Calu3 (cell line): ENCODE measurements around the gene SHROOM3. TPM values are rescaled to one million over a fixed set of nuclear protein-coding genes. Genes with fewer than 3 reads are reported as not detected.

Experiments used
- BruUV-seq: library from RNA; stranded (reverse); fragments of 400-500 nt; replicated peaks from 2 replicates; lab custom pipeline; 2021; lab: Mats Ljungman, UMichigan
- CTCF ChIA-PET: fragments of 300-600 bp; sonication (Branson Sonifier 250); formaldehyde crosslinking; loops from one replicate; lab custom pipeline; 2022; ENCODE audit warnings: antibody characterized with exemption; lab: Charles Lee
- DNase-seq: peaks from one replicate; pipeline ENCODE4 v3.0.0; 2022
- H3K27ac Mint-ChIP-seq: one replicate; pipeline ENCODE4 v1.8.0; 2022; ENCODE audit warnings: mixed read lengths; ENCODE audit not compliant: unreplicated experiment
- H3K27me3 Mint-ChIP-seq: one replicate; pipeline ENCODE4 v1.8.0; 2022; ENCODE audit warnings: mixed read lengths; ENCODE audit not compliant: unreplicated experiment
- H3K36me3 Mint-ChIP-seq: one replicate; pipeline ENCODE4 v1.8.0; 2022; ENCODE audit warnings: mild to moderate bottlenecking, moderate library complexity, mixed read lengths; ENCODE audit not compliant: insufficient read depth, unreplicated experiment
- H3K4me1 Mint-ChIP-seq: one replicate; pipeline ENCODE4 v1.8.0; 2022; ENCODE audit warnings: mild to moderate bottlenecking, low read depth, mixed read lengths; ENCODE audit not compliant: unreplicated experiment
- H3K4me3 Mint-ChIP-seq: one replicate; pipeline ENCODE4 v1.8.0; 2022; ENCODE audit warnings: mild to moderate bottlenecking, low read depth, moderate library complexity, mixed read lengths; ENCODE audit not compliant: unreplicated experiment
- H3K9me3 Mint-ChIP-seq: one replicate; pipeline ENCODE4 v1.8.0; 2022; ENCODE audit warnings: low read depth, mixed read lengths; ENCODE audit not compliant: unreplicated experiment
- CTCF ChIP-seq: fragments of 200-600 bp; IDR thresholded peaks from one replicate; pipeline ENCODE4 v1.8.0; 2022; ENCODE audit warnings: antibody characterized with exemption; ENCODE audit not compliant: unreplicated experiment
- intact Hi-C: fragments of 100-400 bp; cut with micrococcal nuclease; formaldehyde crosslinking; loops from one replicate; pipeline ENCODE4 v1.10.0; 2022; ENCODE audit not compliant: unreplicated experiment
- total RNA-seq: library from RNA; stranded (reverse); gene quantifications from 2 replicates; pipeline ENCODE4 v1.2.3, GENCODE V29; 2022

SHROOM3 gene
- total RNA-seq, 1 experiment from 2014 or later: 114 TPM

- Mint-ChIP-seq H3K9me3 (no peaks in the 10 kb centered on the region), H3K27ac (no peak overlapping the region), H3K36me3 (no peaks in the 10 kb centered on the region), H3K27me3 (no peaks in the 10 kb centered on the region), H3K4me3 (no peak overlapping the region), H3K4me1 (peaks cover 5% of the 10 kb centered on the region)
- no peak for DNase-seq
- intact Hi-C loops: no loop called here
- no TSS peak for BruUV-seq
- TF ChIP-seq CTCF: no peak
- CTCF ChIA-PET: no interaction called here
Measured at GRCh38 chr4:76441881-76442280, 6.9 kb downstream of the SHROOM3 start.

DNA sequence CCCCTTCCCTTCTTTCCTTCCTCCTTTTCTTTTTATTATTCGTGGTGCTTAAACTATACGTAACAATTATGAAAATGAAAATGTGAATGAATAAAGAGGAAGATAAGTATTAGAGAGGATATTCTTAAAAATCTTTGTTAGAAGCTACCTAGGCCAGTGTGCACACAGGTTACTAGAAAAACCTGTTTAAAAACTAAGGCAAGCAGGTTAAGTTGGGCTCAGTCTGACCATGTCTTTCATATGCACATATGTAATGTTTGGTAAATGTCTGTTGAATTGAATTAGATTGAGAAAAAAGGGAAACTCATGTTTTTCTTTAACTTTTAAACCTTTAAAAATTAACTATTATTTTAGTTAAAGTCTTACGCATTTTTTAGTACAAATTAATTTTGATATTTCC, 7.8 kb downstream of the SHROOM3 start:
- intact Hi-C loops: no loop called here
- CTCF ChIA-PET: interaction anchor here (0.7 kb wide), 1 partner anchor 651 kb away, joined by 3 read pairs; no protein-coding TSS in a partner anchor
- DNase-seq: no peak
- no peaks in the 10 kb centered on the region for H3K9me3 Mint-ChIP-seq
- no peak overlapping the region for H3K4me3 Mint-ChIP-seq
- no peak for TF ChIP-seq CTCF
- no TSS peak for BruUV-seq
- H3K4me1 Mint-ChIP-seq: peaks cover 14% of the 10 kb centered on the region
- H3K36me3 Mint-ChIP-seq: no peaks in the 10 kb centered on the region
- H3K27me3 Mint-ChIP-seq: no peaks in the 10 kb centered on the region
- no peak overlapping the region for H3K27ac Mint-ChIP-seq

DNA sequence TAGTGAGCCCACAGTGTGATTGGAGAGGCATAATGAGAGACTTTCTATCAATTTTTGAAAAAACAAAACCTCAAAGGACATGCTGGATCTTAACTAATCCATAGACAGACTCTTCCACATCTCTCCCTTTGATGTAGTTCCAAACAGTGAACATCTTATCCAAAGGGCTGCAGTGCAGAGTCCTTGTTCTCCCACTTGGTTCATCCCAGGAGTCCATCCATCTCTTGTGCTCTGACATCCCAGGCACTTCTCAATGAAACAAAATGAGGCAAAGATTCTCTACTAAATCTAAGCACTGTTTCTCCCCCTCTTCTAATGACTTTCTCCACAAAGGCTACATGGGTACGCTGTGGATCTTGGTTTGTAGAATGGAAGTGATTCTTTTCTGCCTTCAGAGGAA, 8.3 kb downstream of the SHROOM3 start:
- Mint-ChIP-seq H3K4me1 (peaks cover 17% of the 10 kb centered on the region), H3K27me3 (no peaks in the 10 kb centered on the region), H3K27ac (no peak overlapping the region), H3K4me3 (no peak overlapping the region), H3K36me3 (no peaks in the 10 kb centered on the region), H3K9me3 (no peaks in the 10 kb centered on the region)
- no peak for DNase-seq
- intact Hi-C loops: no loop called here
- no peak for TF ChIP-seq CTCF
- BruUV-seq: no TSS peak
- CTCF ChIA-PET: interaction anchor here (0.7 kb wide), 1 partner anchor 650 kb away, joined by 3 read pairs; no protein-coding TSS in a partner anchor

DNA sequence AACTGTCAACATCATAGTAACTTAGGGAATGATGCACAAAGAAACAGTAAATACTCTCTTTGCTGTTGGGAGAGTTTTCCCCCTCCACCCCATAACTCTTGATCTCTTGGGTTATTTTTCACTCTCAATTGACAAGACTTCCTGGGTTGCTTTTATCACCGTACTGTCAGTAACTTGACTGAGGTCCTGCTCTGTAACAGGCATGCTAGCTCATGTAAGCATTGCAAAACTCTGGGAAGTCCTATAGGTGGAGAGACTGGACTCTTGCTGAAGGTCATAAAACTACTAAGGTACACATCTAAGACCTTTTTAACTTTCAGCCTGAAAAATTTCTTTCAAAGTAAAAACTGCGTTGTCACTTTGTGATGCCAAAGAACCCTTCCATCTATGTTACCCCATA, 10.9 kb downstream of the SHROOM3 start:
- no peak overlapping the region for H3K4me3 Mint-ChIP-seq
- H3K4me1 Mint-ChIP-seq: peaks cover 42% of the 10 kb centered on the region
- H3K36me3 Mint-ChIP-seq: peaks cover 9% of the 10 kb centered on the region
- intact Hi-C loops: no loop called here
- CTCF ChIA-PET: no interaction called here
- BruUV-seq: no TSS peak
- no peaks in the 10 kb centered on the region for H3K27me3 Mint-ChIP-seq
- H3K9me3 Mint-ChIP-seq: no peaks in the 10 kb centered on the region
- no peak for TF ChIP-seq CTCF
- no peak for DNase-seq
- no peak overlapping the region for H3K27ac Mint-ChIP-seq
